ENCODE measurements around the gene TRAPPC1. TPM values are rescaled to one million over a fixed set of nuclear protein-coding genes. Genes with fewer than 3 reads are reported as not detected.

The TRAPPC1 gene
- total and polyA plus RNA-seq, 10 of the 15 experiments (the other 5 are each of a cell fraction or from before 2014, with no cell fraction given): 31.3 to 306 (median 134) TPM

DNA sequence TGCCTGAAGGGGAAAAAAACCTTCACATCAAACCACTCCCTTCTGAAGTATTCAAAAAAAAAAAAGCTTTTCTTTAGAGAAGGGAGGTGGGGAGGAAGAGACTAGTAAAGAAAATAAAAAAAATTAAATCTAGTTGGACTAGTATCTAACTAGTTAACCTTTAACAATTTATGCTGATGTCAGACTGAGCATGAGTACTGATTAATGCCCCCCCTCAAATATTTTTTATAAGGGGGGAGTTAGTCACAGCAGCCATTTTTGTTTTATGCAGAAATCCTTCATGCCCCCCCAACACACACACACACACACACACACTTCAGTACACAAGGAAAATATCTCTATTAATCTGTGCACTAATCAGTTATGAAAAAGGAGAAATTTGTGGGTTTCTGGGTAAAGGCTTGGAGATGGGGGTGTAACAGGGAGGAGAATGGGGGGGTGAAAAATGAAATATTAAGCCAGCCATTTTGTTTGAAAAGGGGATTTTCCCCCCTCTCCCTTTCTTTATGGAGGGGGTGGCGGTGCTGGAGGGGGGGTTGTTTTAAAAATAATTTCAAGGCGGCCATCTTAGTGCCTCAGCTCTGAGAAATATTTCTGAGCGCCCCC, 47.9 kb downstream of the TRAPPC1 start (continued):
- TF ChIP-seq, protein P1, sequence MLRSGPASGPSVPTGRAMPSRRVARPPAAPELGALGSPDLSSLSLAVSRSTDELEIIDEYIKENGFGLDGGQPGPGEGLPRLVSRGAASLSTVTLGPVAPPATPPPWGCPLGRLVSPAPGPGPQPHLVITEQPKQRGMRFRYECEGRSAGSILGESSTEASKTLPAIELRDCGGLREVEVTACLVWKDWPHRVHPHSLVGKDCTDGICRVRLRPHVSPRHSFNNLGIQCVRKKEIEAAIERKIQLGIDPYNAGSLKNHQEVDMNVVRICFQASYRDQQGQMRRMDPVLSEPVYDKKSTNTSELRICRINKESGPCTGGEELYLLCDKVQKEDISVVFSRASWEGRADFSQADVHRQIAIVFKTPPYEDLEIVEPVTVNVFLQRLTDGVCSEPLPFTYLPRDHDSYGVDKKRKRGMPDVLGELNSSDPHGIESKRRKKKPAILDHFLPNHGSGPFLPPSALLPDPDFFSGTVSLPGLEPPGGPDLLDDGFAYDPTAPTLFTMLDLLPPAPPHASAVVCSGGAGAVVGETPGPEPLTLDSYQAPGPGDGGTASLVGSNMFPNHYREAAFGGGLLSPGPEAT (IDR thresholded peaks at IDR 0.05; ENCODE audit: low read depth): peak; percentile 78
- TF ChIP-seq CHD2 (IDR thresholded peaks at IDR 0.05; ENCODE audit: borderline replicate concordance, low read depth, low read length) (0 out of 2 replicates have a peak, but pooled peaks have one; percentile 24), MEF2A (IDR thresholded peaks at IDR 0.05; ENCODE audit: insufficient read depth, low read depth, low read length) (peak; percentile 36; the same call in 1 of the 2 replicates), TAF1 (IDR thresholded peaks at IDR 0.05; ENCODE audit: borderline replicate concordance, low read depth, low read length) (peak; percentile 41; the same call in 1 of the 2 replicates), TCF12 (IDR thresholded peaks at IDR 0.05; ENCODE audit: low read depth, low read length) (no peak), MEF2B (IDR thresholded peaks at IDR 0.05; ENCODE audit: partially characterized antibody, poor library complexity, severe bottlenecking) (peak; percentile 5), FOXK2 (IDR thresholded peaks at IDR 0.05) (no peak), RB1 (IDR thresholded peaks at IDR 0.05; ENCODE audit: borderline replicate concordance) (peak; percentile 39; the same call in 1 of the 2 replicates), RAD51 (IDR thresholded peaks at IDR 0.05) (peak; percentile 43; the same call in 1 of the 2 replicates), JUNB (IDR thresholded peaks at IDR 0.05) (no peak)
- TF ChIP-seq, protein P2, sequence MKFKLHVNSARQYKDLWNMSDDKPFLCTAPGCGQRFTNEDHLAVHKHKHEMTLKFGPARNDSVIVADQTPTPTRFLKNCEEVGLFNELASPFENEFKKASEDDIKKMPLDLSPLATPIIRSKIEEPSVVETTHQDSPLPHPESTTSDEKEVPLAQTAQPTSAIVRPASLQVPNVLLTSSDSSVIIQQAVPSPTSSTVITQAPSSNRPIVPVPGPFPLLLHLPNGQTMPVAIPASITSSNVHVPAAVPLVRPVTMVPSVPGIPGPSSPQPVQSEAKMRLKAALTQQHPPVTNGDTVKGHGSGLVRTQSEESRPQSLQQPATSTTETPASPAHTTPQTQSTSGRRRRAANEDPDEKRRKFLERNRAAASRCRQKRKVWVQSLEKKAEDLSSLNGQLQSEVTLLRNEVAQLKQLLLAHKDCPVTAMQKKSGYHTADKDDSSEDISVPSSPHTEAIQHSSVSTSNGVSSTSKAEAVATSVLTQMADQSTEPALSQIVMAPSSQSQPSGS (IDR thresholded peaks at IDR 0.05; ENCODE audit: low read length): peak; percentile 12; the same call in 1 of the 2 replicates

Measured in GM12878 (cell line).